Left lobe of liver (tissue), 2 donors: ENCODE measurements around the gene KLK11. TPM values are rescaled to one million over a fixed set of nuclear protein-coding genes. Genes with fewer than 3 reads are reported as not detected.
"Not testable (repeated sequence)": the region's sequence is repeated elsewhere in the genome, so short reads cannot be mapped to it uniquely, and the experiment has no call there.

ENCODE experiments used
- ATAC-seq: fragments of 200-7000 bp; cut with Tn5 transposase; one replicate; pipeline ENCODE4 v1.9.1; 2020; ENCODE audit warnings: mild to moderate bottlenecking, moderate library complexity
- DNase-seq: peaks from one replicate; pipeline ENCODE4 v3.0.0-alpha.2; 2020; ENCODE audit warnings: low spot score
- total RNA-seq: library from RNA; stranded (reverse); gene quantifications from one replicate; pipeline ENCODE4 v1.2.1, GENCODE V29; 2021
- donor health status: DM: no; HTN: no; CAD: no; lungs with moderate emphysema.
- donor health status: DM: no; HTN: yes; CAD: no.

The KLK11 gene
- total RNA-seq, 1 donor from 2014 or later = not detected

DNA sequence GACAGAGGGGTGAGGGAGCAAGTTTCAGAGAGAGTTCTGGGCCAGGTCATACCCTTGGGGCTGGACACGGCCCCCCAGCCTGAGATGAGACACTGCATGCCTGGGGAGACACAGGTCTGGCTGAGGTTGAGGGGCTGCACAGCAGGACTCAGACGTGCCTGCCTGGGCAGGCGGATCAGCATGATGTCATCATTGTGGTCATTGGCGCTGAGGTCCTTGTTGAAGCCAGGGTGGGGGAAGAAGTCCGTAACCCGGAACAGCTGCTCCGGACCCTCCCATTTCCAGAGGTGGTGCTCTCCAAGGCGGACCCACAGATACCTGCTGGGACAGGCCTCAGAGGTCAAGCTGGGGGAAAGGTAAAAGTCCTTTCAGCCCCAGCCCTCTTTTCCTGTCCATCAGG, 20.0 kb downstream of the KLK11 start:
- ATAC-seq (no peak), DNase-seq (no peak)

GRCh38 chr19:51005248-51005647, 21.2 kb downstream of the KLK11 start:
- DNase-seq (no peak), ATAC-seq (no peak)

DNA sequence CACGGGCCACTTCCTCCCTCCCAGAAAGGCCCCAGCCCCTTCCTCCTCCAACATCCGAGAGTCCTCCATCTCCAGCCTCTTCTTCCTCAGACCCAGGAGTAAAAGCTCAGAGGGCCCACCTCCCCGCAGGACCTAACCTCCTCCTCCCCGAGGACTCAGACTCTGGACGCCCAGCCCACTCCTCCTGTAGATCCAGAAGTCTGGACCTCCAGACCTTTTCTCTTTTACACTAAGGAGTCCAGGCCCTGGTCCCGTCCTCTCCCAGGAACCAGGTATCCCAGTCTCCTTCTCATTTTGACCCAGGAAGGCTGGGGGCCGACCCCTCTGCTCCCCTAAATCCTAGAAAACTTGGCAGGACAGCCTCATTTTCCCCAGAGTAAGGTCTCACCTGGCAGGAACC, 23.1 kb downstream of the KLK11 start:
- DNase-seq = no peak
- no peak for ATAC-seq

- ATAC-seq (no peak), DNase-seq (no peak)
Measured at GRCh38 chr19:51002542-51003311, 23.7 kb downstream of the KLK11 start.

- DNase-seq (no peak), ATAC-seq (no peak)
Measured at GRCh38 chr19:51002089-51002532, 24.3 kb downstream of the KLK11 start.

GRCh38 chr19:51001515-51001914, 24.9 kb downstream of the KLK11 start, which contains the start of gene KLK8:
Gene KLK8 (minus strand): TSS chr19:51001604. CDS start chr19:51001167, 437 bp downstream.
- DNase-seq = no peak
- no peak for ATAC-seq

DNA sequence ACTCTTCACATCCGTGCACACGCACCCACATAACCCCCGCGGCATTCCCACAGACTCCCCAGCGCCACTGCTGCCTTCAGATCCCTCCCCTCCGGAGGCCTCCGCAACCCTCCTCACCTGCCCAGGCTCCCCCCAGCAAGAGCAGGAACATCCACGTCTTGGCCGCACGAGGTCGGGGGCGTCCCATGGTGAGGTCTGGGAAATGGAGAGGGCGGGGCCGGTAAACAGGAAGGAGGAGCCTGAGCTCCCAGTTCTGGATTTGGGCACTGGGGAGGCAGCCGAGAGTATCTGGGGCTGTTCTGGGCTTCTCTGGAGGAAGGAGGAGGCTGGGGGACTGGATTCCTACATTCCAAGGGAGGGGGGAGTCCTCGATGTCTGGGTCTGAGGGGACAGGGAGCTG, 25.4 kb downstream of the KLK11 start:
- DNase-seq = no peak
- no peak for ATAC-seq

DNA sequence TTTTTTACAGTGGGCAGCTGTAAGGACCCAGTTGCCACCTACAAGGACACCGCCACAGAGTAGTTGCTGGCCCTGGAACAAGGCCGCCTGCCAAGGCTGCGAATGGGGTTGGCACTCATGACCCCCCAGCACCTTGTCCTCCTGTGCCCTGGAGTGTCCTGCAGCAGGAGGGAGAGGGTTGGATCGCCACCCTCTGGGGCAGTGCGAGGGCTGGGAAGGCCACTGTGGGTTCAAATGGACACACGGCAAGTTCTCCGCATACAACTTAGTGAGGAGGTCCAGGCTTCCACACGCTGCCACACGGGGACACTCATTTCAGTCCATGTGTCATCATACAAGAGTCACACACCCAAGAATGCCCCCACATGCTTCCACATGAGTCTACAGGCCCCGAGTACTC, 26.0 kb downstream of the KLK11 start:
- DNase-seq (no peak), ATAC-seq (no peak)

- DNase-seq = no peak
- ATAC-seq = no peak
Measured at GRCh38 chr19:50998686-50999085, 27.7 kb downstream of the KLK11 start.

- ATAC-seq = no peak
- no peak for DNase-seq
Measured at GRCh38 chr19:50998061-50998460, 28.4 kb downstream of the KLK11 start.

- DNase-seq (no peak), ATAC-seq (no peak)
Measured at GRCh38 chr19:50994129-50994528, 32.3 kb downstream of the KLK11 start.

GRCh38 chr19:50992666-50993035, 33.8 kb downstream of the KLK11 start:
- DNase-seq = no peak
- ATAC-seq = no peak

- not testable (repeated sequence) for DNase-seq, ATAC-seq
Measured at GRCh38 chr19:50984416-50984815, 42.0 kb downstream of the KLK11 start.

DNA sequence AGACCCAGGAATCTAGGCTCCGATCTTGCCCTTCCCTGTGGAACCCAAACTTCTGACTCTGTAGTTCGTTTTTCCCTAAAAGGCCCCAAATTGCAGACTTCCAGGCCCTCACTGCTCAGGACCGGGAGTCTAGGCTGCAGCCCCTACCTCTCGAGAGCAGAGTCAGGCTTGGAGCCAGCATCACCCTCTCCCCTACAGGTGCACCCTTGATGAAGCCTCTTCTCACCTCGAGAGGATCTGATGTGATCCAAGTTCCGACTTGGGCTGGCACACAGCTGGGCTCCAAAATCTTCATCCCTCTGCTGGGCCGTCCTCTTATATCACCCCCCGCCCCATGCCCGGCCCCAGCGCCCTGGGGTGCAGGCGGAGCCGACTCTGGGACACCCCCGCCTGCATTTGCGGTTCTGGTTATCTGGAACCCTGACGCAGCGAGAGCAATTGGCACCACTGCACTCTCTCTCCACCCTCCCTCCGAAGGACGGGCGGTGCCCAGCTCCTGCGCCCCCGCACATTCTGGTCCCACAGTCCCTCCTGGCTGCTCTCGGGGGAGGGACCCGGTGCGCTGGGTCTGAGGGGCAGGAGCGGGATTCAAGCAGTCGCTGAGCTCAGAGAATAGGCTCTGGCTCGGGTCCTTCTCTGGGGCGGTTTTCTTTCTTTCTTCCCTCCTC, 42.7 kb downstream of the KLK11 start, which contains the start of gene KLK7:
Gene KLK7 (minus strand): TSS at position 293 of the 668 bp plus-strand sequence. CDS start 1,518 bp downstream, outside the sequence.
- no peak for DNase-seq
- no peak for ATAC-seq

GRCh38 chr19:50982186-50982585, 44.2 kb downstream of the KLK11 start:
- ATAC-seq (no peak), DNase-seq (no peak)

DNA sequence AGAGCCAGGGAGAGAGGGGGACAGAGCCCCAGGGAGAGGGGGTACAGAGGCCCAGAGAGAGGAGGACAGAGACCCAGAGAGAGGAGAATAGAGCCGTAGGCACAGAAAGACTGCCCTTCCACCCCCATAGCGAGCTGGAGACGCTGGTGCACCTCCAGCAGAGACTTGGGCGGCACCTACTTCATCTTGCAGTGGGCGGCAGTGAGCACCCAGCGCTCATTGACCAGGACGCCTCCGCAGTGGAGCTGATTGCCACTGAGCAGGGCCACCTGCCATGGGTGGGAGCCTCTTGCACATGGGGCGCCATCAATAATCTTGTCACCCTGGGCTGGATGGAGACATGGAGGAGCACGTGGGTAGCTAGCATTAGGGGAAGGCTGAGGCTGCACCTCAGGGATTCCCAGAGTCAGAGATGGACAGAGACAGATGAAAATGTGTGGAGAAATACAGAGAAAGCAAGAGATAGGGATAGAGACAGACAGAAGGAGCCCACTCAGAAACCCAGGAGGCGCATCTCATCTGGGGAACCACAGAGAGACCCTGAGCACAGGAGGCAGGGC, 44.7 kb downstream of the KLK11 start:
- no peak for ATAC-seq
- no peak for DNase-seq

DNA sequence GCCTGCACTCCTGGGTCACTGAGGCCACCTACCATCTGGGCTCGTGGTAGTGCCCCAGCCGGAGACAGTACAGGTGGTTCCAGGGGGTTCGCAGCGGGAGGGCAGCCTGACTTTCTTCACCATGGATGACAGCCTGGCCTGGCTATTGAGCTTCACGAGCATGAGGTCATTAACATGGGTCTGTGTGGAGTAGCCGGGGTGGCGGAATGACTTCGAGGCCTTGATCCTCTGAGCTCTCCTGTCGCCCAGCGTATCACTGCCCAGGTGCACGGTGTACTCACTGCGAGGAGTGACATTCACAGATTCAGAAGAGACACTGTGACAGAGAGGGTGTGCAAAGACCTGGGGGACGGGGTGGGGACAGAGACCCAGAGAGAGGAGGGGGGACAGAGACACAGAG, 46.2 kb downstream of the KLK11 start:
- no peak for DNase-seq
- no peak for ATAC-seq

- ATAC-seq (no peak), DNase-seq (no peak)
Measured at GRCh38 chr19:50979758-50980157, 46.7 kb downstream of the KLK11 start.

DNA sequence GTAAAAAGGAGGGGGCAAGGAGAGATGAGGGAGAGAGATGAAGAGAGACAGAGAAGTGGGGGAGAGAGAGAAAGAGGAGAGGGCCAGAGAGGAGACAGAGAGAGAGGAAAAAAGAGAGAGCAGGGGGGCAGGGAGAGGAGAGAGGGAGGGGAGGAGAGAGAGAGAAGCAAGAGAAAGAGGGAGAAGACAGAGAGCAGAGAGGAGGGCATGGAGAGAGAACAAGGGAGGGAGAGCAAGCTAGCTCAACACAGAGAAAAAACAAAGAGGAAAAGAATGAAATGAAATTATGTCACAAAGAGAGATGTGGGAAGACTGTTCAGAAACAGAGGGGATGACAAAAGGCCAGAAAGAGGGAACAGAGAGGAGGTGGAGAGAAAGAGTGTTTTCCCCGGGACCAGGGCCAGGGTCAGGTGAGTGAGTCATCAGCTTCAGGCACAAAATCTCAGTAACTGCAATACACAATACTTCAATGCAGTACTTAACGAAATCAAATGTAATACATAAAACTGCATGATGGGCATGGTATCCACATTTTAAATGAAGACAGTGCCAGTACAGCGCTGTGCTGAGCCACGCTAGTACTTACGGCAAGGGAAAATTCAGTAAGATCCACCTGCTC, 47.5 kb downstream of the KLK11 start:
- ATAC-seq (no peak), DNase-seq (no peak)

DNA sequence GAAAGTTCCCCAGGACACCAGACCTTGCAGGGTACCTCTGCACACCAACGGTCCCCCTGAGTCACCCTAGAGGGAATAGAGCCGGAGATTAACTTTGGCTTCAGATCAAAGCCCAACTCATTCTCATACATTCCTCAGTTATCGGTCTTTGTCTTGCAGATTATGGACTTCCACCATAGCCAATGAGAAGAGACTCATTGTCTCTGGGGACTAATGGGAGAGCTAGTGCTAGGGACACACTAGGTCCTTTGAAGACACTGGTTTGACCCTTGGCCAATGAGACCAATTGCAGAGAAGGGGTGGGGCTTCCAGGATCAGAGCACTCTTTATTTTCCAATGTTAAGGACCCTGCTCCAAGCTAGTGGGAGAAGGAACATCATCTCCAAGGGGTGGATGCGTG, 48.8 kb downstream of the KLK11 start:
- DNase-seq = no peak

DNA sequence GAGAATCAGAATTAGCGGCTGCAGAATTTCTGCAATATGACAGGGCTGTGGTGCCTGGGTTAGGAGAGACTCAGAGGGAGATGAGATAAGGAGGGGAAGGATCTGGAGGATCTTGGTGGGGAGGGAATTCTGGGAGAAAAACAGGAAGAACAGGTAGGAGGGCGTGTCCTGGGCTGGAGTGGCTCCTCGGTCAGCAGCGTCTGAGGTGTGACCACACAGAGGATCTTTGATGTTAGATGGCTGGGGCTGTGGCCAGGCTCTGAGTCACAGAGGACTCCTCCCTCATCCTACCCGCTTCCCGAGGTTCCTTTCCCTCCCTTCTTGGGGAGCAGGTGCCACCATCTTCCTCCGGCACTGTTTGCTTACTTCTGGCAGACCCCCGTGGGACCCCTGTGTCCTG, 50.6 kb downstream of the KLK11 start:
- DNase-seq = no peak
- ATAC-seq = no peak

More for the DNA sequence above, 48.8 kb downstream of the KLK11 start:
- no peak for ATAC-seq
